Measurements from ENCODE around the gene GUCD1. TPM values are rescaled to one million over a fixed set of nuclear protein-coding genes. Genes with fewer than 3 reads are reported as not detected.

The GUCD1 gene
- total and polyA plus RNA-seq, 9 of the 15 experiments (the other 6 are each of a cell fraction or from before 2014, with no cell fraction given): 31.5 to 67.8 (median 50.3) TPM

DNA sequence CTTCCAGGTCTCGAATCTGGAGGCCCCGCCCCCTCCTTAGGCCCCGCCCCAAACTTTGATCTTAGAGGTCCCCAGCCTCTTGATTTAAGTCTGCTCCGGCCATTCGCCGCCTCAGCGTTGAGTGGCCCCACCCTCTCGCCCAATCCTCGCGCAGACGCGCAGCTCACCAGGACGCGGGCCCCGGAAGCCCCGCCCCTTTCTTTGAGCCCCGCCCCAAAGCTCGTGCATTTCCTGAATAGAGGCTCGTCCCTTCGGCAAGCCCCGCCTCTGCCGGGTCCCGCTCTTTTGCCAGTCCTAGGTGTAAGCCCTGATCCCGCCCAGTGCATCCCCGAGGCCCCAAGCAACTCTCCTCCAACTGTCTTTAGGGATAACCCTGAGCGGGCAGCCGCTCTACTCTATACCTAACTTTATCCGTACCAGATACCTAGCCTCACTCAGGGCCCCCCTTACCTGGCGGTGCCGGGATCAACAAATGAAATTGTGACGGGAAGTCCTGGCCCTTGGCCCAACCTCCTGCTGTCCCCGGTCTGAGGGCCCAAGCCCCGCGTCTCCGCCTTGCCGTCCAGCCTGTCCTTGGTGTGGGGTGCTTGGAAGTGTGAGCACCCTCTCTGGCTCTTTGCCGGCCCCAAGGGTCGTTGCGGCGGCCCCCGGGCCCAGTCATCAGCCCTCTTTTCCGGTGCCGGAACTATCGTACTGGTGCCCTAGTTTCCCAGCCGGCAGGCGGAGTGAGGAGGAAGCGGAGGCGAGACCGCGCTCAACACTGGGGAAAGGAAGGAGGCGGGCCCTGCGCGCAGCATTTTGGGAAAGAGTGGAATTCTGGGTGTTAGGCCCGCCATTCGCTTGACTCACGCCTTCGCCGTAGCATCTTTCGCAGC lies 464 bp upstream of the GUCD1 start, which contains the start of gene SNRPD3 (continued):
- no peak for TF ChIP-seq ZNF407 (IDR thresholded peaks at IDR 0.05; ENCODE audit: low read depth)
- TF ChIP-seq RFX7 (CRISPR knock-in tag; IDR thresholded peaks at IDR 0.05): no peak
- TF ChIP-seq U2AF1 (optimal IDR thresholded peaks at IDR 0.05; ENCODE audit: low read depth, low read length): no peak
- no peak for TF ChIP-seq NR1H2 (CRISPR knock-in tag; IDR thresholded peaks at IDR 0.05)
- TF ChIP-seq, protein P1, sequence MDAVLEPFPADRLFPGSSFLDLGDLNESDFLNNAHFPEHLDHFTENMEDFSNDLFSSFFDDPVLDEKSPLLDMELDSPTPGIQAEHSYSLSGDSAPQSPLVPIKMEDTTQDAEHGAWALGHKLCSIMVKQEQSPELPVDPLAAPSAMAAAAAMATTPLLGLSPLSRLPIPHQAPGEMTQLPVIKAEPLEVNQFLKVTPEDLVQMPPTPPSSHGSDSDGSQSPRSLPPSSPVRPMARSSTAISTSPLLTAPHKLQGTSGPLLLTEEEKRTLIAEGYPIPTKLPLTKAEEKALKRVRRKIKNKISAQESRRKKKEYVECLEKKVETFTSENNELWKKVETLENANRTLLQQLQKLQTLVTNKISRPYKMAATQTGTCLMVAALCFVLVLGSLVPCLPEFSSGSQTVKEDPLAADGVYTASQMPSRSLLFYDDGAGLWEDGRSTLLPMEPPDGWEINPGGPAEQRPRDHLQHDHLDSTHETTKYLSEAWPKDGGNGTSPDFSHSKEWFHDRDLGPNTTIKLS (IDR thresholded peaks at IDR 0.05; ENCODE audit: borderline replicate concordance, low read depth): peak; percentile 38; the same call in 1 of the 2 replicates
- no peak for TF ChIP-seq CTCF (IDR thresholded peaks at IDR 0.05 in 2 of 3, conservative IDR thresholded peaks at IDR 0.05 in 1 of 3; ENCODE audit: insufficient read depth in 2 of 3, low read depth in 1 of 3, low read length in 3 of 3)
- TF ChIP-seq CCNT2 (IDR thresholded peaks at IDR 0.05; ENCODE audit: borderline replicate concordance, extremely low read depth, insufficient read length, low read depth, low read length): no peak
- TF ChIP-seq HMGN3 (IDR thresholded peaks at IDR 0.05; ENCODE audit: borderline replicate concordance, extremely low read depth, insufficient read length, low read depth, low read length): no peak
- no peak for TF ChIP-seq ADNP (tag; IDR thresholded peaks at IDR 0.05)
- TF ChIP-seq CTBP1 (IDR thresholded peaks at IDR 0.05; ENCODE audit: borderline replicate concordance): peak; percentile 67; the same call in 1 of the 2 replicates
- TF ChIP-seq ZNF121 (CRISPR knock-in tag; conservative IDR thresholded peaks at IDR 0.05): no peak
- TF ChIP-seq, protein P2, sequence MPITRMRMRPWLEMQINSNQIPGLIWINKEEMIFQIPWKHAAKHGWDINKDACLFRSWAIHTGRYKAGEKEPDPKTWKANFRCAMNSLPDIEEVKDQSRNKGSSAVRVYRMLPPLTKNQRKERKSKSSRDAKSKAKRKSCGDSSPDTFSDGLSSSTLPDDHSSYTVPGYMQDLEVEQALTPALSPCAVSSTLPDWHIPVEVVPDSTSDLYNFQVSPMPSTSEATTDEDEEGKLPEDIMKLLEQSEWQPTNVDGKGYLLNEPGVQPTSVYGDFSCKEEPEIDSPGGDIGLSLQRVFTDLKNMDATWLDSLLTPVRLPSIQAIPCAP (CRISPR knock-in tag; IDR thresholded peaks at IDR 0.05; ENCODE audit: borderline replicate concordance): no peak
- no peak for TF ChIP-seq KAT2B (IDR thresholded peaks at IDR 0.05; ENCODE audit: low read depth, low read length)
